ENCODE data around the gene KLF6. TPM values are rescaled to one million over a fixed set of nuclear protein-coding genes. Genes with fewer than 3 reads are reported as not detected.

Gene KLF6
- total RNA-seq, 1 experiment from 2014 or later = 35.9 TPM

GRCh38 chr10:3811291-3811870 is 26.4 kb upstream of the KLF6 start:
- peak; percentile 83 for DNase-seq (ENCODE audit: low read depth)

DNA sequence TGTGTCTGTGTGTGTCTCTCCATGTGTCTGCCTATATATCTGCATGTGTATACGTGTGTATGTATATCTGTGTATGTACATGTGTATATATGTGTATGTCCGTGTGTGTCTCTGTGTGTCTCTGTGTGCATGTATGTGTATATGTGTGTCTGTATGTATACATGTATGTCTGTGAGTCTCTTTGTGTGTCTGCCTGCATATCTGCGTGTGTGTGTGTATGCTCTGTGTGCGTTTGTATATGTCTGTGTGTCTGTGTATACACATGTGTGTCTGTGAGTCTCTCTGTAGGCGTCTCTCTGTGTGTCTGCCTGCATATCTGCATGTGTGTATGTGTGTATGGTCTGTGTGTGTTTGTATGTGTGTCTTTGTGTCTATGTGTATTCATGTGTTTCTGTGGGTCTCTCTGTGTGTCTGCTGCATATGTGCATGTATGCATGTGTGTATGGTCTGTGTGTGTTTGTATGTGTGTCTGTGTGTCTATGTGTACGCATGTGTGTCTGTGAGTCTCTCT is 23.7 kb upstream of the KLF6 start:
- DNase-seq (ENCODE audit: low read depth) = no peak

DNA sequence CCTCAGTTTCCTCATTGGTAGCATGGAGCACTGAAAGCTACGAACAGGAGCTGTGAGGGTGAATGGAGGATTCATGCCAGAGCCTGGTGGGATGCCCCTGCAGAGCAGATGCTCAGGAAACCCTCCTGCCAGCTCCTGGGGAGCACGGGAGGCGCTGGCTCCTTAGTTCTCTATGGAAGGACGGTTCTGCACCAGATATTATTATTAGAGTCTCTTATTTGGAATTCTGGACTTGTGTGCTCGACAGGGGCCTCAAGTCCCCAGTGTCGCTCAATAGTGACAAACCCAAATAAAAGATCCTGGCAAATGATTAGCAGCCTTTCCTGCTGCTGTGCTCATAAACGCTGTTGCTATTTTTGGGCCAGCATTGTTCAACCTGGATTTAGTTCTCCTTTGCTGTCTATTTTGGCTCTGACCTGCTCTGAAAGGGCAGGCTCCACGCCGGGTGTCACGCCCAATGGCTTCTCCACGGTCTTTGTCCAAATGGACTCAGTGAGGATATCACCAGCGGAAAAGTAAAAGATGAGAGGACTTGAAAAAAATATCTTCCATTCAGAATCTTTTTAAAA is 23.0 kb upstream of the KLF6 start:
- DNase-seq (ENCODE audit: low read depth) = no peak

DNA sequence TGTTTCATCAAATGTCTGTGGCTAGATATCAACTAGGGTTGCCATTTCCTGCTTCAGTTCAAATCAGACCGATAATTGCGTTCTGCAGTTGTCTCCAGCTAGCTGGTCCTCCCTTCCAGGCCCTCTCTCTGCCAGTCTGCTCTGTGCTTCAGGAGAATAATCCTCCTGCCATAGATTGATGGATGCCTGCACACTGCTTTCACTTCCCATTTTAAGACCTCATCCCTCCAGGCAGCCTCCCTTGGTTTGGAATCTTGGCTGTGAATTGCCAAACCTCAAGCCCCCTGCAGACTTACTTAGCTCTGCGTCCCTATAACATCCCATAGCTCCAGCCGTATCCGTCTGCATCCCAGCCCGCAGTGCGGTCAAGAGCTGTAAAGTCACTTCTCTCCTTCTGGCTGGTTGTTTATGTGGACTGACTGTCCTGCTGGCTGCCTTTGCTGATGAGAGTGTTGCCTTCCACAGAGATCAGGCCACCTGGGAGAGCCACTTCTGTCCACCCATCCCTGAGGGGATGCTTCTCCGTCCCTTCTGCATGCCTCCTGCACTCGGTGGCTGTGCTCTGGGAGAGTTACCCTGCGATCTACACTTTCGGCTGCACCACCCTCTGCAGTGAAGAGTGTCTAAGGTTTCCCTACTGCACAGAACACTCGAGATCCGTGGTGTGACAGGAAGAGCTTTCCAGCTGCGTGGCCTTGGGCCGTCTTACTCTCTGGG is 22.4 kb upstream of the KLF6 start:
- DNase-seq (ENCODE audit: low read depth) = no peak

DNA sequence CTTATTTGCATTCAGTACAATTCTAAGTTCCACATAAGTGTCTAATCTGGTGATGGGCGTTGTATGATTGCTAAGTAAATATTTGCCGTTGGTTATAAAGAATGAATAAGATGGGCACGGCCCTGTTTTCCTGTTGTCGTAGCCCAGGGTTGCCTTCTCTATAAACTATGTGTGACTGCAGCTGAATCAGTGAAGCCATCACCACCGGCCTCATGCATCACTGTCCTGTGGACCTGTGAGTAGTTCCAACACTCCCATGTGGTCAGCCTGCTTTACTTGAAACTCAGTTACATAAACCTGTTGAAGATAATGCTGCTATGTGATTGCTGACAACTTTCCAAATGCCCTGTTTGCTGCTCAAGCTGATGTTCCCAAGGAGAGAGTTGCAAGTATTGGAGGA is 21.6 kb upstream of the KLF6 start:
- DNase-seq (ENCODE audit: low read depth) = peak; percentile 84

DNA sequence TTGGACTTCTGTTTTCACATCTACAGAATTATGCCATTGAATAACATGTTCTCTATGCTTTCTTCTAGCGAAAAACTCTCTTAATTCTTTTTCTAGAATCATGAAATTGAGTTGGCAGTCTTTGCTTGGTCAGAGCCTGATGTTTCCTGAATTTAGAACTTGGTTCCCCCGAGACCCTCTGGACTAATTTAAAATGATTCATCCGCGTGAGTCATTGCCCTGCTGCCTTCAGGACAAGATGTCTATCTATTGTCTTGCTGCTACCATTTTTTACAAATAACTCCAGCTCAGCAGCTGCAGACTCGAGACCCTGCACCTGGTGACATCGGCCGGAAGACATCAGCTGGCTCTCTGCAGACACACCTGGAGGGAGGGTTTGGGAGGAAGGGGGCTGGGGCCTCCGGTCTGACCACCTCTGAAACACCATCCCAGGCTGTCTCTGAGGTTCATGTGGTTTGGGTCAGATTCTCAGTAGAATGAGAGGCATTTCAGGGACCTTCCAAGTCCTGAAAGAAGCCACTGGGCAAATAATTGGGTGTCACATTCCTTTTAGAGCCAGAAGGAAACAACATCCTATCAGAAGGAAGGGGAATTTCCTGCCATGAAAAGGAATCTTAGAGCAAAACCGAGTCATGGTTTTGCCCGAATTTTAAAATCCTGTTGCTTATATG is 20.9 kb upstream of the KLF6 start:
- peak; percentile 98 for DNase-seq (ENCODE audit: low read depth)

DNA sequence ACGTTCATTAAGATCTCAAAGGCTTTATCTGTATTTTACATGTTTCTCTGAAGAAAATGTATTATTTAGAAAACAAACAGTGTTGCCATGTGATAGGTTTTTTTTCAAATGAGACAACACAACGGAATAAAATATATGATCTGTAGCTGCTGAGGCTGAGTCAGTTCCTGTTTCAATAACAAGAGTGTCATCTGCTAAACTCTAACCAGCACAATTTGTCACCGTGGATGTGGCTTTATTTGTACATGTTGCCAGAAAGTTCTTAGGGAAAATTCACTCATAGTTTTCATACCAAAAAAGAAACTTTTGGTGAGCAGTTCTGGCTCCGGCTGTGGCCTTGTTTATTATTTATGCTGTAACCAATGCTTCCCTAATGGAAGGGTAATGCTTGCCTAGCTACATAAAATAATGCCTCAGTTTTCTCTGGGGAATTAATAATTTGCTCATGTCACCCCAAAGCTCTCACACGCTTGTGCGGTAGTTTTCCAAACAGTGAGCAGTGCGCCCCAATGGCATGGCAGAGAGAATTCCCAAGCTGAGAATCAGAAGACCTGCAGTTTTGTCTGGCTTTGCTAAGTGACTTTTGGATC is 20.3 kb upstream of the KLF6 start:
- DNase-seq (ENCODE audit: low read depth) = peak; percentile 97

- no peak for DNase-seq (ENCODE audit: low read depth)
These were observed 19.1 kb upstream of the KLF6 start for GRCh38 chr10:3803927-3804741.

- DNase-seq (ENCODE audit: low read depth) = peak; percentile 50
These were observed 18.4 kb upstream of the KLF6 start for GRCh38 chr10:3803295-3803926.

DNA sequence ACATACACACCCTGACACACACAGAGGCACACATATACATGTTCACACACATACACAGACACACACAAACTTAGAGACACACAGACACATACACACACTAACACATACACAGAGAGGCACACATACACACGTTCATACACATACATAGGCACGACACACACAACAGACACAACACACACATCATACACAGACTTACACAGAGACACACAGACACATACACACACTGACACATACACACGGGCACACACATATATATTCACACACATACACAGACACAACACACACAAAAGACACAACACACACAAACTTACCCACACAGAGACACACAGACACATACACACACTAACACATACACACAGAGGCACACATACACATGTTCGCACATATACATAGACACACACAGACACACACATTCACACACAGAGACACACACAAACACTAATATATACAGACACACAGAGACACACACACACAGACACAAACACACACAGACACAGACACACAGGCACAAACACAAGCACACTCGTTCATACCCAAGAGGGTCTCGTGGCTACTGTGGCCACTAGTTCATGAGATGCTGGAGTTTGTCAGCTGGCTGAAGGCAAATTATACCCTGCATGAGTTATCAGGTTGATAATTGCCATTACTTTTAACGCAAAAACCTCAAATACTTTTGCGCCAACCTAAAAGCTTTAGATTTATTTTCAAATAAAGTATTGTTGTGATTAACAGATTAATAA is 17.7 kb upstream of the KLF6 start:
- DNase-seq (ENCODE audit: low read depth) = no peak

DNA sequence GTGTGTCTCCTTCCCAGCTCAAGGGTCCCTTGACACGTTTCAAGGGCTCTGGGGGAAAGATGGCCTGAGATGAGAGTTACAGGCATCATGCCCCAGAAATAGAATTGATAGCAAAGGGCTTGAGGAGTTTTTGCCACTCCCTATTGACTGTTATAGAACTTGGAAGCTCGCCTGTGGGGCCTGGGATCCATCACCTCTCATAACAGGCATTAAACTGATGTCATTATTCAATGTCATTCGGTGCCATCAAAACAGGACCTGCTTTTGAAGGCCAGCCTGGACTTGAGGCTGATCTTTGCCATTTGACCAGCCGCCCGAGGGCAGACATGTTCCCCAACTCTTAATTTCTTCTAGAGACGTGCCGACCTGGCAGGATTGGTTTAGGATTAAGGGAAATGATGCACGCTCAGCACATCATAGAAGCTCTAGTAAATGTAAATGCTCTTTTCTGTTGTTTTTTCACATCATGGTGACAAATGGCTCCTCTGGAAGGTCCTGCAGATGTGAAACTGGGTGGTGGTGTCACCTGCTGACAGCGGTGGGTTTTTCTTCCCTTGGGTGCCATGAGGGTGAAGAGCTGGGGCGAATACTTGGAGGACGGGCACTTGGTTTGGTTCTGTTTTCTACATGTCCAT is 16.7 kb upstream of the KLF6 start:
- no peak for DNase-seq (ENCODE audit: low read depth)

- DNase-seq (ENCODE audit: low read depth) = no peak
These were observed 15.6 kb upstream of the KLF6 start for GRCh38 chr10:3800586-3800985.

GRCh38 chr10:3797750-3798149 is 12.7 kb upstream of the KLF6 start:
- DNase-seq (ENCODE audit: low read depth) = no peak

DNA sequence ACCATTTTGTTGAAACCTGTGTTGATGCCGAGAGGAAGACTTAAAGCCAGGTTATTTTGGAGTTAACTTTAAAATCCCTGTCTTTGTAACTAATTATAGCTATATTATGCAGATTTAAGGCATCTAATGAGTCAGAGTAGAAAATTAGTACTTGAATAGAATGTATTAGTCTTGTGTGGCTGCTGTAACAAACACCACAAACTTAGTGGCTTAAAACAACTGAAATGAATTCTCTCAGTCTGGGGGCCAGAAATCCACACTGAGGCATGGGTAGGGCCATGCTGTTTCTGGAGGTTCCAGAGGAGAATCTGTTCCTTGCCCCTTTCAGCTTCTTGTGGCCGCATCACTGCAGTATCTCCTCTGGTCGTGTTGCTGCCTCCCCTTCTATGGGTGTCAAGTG is 8.5 kb upstream of the KLF6 start:
- no peak for DNase-seq (ENCODE audit: low read depth)

DNA sequence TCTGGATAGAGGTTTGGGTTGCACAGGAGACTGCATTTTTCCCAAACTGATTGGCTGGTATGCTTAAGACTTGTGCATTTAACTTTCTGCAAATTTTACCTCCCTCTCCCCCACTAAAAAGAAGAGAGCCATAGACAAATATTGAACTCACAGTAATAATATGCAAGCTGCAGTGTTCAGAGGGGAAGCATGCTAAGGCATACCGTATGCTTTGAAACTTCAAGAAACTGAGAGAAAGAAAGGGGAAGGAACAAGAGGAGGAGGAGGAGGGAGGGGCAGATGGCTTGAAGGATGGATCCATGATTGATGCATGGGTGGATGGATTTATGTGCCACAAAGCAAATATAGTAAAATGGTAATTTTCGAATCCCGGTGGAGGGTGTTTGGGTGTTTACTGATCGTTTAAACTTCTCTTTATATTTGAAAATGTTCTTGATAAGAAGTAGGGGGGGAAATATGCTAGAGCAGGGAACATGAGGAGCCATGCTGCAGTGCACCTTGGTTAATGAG is 7.8 kb upstream of the KLF6 start:
- DNase-seq (ENCODE audit: low read depth) = no peak

- DNase-seq (ENCODE audit: low read depth) = peak; percentile 29
These were observed 7.1 kb upstream of the KLF6 start for GRCh38 chr10:3791974-3792633.

DNA sequence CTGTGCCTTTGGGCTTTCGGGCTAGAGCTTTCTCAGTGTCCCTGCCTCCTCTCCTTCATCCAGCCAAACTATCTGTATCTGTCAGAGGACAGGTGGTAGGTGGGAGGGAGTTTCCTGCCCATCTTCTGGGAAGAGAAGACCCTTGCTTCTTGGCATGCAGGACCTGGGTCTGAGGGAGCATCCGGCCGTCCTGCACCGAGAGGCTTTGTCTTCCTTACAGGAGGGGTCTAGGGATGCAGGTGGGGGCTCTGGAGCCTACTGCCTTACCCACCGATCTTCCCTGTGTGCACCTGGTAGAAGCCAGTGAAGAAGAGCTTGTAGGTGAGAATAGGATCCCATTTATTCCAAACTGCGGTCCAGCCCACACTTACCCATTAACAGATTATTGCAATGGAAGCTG is 5.8 kb upstream of the KLF6 start:
- no peak for DNase-seq (ENCODE audit: low read depth)

DNA sequence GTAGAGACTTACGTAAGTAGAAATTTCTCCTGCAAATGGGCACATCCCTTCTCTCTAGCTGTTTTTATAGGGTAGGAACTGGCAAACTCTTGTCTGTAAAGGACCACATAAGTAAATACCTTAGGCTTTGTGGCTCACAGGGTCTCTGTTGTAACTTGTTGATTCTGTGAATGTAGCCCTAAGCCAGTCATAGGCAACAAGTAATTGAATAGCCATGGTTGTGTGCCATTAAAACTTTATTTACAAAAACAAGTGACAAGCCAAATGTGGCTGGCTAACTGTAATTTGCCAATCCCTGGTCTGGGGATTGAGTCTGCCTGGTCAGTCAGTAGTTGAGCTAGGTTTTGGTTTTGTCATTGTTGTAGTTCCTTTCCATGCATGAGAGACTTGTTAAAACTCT is 5.3 kb upstream of the KLF6 start:
- no peak for DNase-seq (ENCODE audit: low read depth)

DNA sequence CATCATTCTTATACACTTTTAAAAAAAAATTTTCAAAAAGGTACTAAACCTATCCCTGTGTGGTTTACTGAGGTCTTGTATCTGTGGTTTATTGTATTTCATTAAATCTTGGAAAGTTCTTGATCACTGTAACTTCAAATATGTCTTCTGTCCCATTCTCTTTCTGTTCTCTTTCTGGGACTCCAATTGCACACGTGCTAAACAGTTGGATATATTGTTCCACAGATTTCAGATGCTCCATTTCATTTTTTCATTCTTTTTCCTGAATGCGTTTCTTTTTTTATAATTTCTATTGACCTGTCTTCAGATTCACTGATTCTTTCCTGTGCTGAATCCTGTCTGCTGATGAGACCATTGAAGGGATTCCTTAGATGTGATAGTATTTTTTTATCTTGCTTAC is 4.6 kb upstream of the KLF6 start:
- DNase-seq (ENCODE audit: low read depth) = no peak

All from LHCN-M2 (cell line).